Measurements from ENCODE around the gene APOL3.

The APOL3 gene

DNA sequence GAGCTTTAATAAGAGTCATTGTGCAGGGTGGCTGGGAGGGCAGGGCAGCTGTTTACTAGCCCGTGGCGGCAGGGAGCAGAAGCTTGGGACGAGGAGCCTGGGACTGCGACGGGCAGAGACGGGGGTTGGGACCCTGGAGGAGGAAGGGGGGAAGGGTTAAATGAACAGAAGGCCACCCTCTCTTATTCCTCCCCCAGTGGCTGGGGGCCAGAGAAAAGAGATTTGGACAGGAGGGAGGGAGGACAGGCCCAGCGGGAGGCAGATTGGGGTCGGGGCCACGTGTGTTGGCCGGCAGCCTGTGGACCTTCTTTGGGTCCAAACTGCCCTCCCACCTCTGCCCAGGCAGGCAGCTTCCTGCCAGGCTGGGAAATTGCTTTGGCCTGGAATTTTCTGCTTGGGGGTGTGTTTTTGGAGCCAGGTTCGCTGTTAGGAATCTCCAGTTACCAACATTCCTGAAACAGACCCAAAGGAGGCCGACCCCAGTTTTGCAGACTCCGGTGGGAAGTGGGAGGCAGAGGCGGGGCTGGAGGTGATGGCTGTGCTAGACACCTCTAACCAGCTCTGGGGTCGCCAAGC lies 50.2 kb downstream of the APOL3 start:
- TF ChIP-seq, protein P1, sequence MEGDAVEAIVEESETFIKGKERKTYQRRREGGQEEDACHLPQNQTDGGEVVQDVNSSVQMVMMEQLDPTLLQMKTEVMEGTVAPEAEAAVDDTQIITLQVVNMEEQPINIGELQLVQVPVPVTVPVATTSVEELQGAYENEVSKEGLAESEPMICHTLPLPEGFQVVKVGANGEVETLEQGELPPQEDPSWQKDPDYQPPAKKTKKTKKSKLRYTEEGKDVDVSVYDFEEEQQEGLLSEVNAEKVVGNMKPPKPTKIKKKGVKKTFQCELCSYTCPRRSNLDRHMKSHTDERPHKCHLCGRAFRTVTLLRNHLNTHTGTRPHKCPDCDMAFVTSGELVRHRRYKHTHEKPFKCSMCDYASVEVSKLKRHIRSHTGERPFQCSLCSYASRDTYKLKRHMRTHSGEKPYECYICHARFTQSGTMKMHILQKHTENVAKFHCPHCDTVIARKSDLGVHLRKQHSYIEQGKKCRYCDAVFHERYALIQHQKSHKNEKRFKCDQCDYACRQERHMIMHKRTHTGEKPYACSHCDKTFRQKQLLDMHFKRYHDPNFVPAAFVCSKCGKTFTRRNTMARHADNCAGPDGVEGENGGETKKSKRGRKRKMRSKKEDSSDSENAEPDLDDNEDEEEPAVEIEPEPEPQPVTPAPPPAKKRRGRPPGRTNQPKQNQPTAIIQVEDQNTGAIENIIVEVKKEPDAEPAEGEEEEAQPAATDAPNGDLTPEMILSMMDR (IDR thresholded peaks at IDR 0.05; ENCODE audit: control extremely low read depth, extremely low read depth, low read depth, missing control alignments): no peak
- no peak for DNase-seq (ENCODE audit: extremely low spot score)
- ChIA-PET CTCF (interaction anchor here (1.0 kb wide), 2 partner anchors 9 to 14 kb away, joined by 3 read pairs; no protein-coding TSS in a partner anchor), POLR2A (no interaction called here)

DNA sequence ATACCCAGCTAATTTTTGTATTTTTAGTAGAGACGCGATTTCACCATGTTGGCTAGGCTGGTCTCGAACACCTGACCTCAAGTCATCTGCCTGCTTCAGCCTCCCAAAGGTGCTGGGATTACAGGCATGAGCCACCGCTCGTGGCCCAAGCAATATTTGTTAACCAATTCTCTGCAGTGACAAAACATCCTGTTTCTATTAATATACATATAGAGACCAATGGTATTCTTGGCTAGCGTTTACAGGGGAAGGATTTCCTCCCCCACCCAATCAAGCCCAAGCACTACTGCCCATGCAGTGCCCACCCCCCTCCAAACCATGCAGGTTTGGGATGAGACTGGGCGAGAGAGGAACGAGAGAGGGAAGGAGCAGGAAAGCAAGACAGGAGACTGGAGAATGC lies 53.1 kb downstream of the APOL3 start:
- DNase-seq (ENCODE audit: extremely low spot score): no peak
- ChIA-PET CTCF (no interaction called here), POLR2A (no interaction called here)
- TF ChIP-seq, protein P1 (IDR thresholded peaks at IDR 0.05; ENCODE audit: control extremely low read depth, extremely low read depth, low read depth, missing control alignments): no peak

DNA sequence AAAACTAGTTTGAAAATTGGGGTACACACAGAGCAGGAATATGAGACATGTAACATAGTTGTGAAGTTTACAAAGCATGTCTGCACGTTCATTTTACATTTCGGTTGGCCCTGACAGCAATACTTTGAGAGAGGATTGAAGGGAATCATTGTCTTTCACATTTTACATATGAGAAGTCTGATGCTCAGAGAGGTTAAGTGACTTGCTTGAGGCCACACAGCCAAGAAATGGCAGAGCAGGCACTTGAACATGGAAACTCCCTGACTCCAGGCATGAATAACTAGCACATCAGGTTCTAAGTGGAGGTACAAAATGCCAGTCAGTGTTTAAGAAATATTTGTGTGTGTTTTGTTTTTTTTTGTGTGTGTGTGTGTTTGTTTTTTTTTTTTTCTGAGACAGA lies 53.6 kb downstream of the APOL3 start:
- ChIA-PET CTCF (no interaction called here), POLR2A (no interaction called here)
- no peak for DNase-seq (ENCODE audit: extremely low spot score)

DNA sequence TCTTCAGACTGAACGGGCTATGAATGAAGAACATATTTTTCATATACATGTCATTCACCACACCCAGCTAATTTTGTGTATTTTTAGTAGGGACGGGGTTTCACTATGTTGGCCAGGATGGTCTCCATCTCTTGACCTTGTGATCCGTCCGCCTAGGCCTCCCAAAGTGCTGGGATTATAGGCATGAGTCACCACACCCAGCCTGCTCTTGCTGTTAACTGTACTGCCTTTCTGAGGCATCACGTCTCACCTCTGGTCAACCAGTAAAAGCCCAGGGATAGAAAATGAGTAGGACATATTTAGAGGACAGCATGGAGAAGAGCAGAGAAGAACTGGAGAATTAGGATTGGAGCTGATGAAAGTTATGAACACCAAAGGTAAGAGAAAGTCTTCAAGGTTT lies 55.6 kb downstream of the APOL3 start:
- POLR2A ChIA-PET: no interaction called here
- CTCF ChIA-PET: interaction anchor here (0.8 to 1.4 kb wide), 2 partner anchors 9 to 11 kb away, joined by 3 read pairs; no protein-coding TSS in a partner anchor
- TF ChIP-seq, protein P1 (IDR thresholded peaks at IDR 0.05; ENCODE audit: control extremely low read depth, extremely low read depth, low read depth, missing control alignments): no peak
- DNase-seq (ENCODE audit: extremely low spot score): no peak

More for the DNA sequence above, 53.6 kb downstream of the APOL3 start:
- TF ChIP-seq, protein P1 (IDR thresholded peaks at IDR 0.05; ENCODE audit: control extremely low read depth, extremely low read depth, low read depth, missing control alignments): no peak

DNA sequence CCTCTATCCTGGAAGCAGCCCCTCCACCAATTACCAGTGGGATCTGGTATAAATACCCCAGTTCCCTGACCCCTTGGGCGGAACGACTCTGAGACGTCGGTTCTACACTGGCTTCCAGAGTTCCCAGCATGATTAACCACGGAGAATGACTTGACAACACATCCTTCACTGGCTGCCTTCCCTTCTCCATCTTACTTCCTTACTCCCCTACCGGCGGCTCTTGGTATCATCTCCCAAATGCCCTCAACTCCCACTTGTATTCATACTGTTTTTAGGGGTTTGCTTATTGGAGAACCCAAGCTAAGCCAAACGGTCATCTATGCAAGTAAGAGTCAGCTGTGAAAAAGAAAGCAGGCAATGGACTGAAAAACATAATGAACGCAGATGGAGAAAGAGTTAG lies 56.1 kb downstream of the APOL3 start:
- DNase-seq (ENCODE audit: extremely low spot score): no peak
- CTCF ChIA-PET: interaction anchor here (0.8 kb wide), 1 partner anchor 9 kb away, joined by 3 read pairs; no protein-coding TSS in a partner anchor

DNA sequence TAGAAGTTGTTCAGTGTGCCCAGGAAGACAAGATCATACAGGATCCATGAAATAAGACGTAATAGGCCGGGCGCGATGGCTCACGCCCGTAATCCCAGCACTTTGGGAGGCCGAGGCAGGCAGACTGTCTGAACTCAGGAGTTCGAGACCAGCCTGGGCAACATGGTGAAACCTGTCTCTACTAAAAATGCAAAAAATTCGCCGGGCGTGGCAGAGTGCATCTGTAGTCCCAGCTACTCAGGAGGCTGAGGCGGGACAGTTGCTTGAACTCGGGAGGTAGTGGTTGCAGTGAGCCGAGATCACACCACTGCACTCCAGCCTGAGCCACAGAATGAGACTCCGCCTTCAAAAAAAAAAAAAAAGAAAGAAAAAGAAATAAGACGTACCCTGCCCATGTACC lies 56.7 kb downstream of the APOL3 start:
- ChIA-PET CTCF (no interaction called here), POLR2A (no interaction called here)
- DNase-seq (ENCODE audit: extremely low spot score): no peak
- TF ChIP-seq, protein P1 (IDR thresholded peaks at IDR 0.05; ENCODE audit: control extremely low read depth, extremely low read depth, low read depth, missing control alignments): no peak

More for the DNA sequence above, 56.1 kb downstream of the APOL3 start:
- POLR2A ChIA-PET: no interaction called here
- TF ChIP-seq, protein P1 (IDR thresholded peaks at IDR 0.05; ENCODE audit: control extremely low read depth, extremely low read depth, low read depth, missing control alignments): no peak
